SU-DHL-6 (cell line): ENCODE results near the gene FARS2.

Experiments used
- CTCF ChIP-seq: fragments of 200-600 bp; sonication (generic); IDR thresholded peaks from one replicate; pipeline ENCODE4 v1.5.1; 2017; ENCODE audit warnings: antibody characterized with exemption, mild to moderate bottlenecking, low read length, moderate library complexity; ENCODE audit not compliant: insufficient read depth, poor library complexity, severe bottlenecking
- EZH2phosphoT487 ChIP-seq: fragments of 200-600 bp; sonication (generic), shearing (Covaris generic); conservative IDR thresholded peaks from 2 replicates; pipeline ENCODE4 v1.6.1; 2018; ENCODE audit warnings: mild to moderate bottlenecking, antibody characterized with exemption, low read length, moderate library complexity, mixed read lengths

- TF ChIP-seq CTCF (no peak), EZH2phosphoT487 (no peak)
These were observed 548.1 kb downstream of the FARS2 start for GRCh38 chr6:5809450-5809849.
